Measurements from ENCODE around the gene DHCR24. TPM values are rescaled to one million over a fixed set of nuclear protein-coding genes. Genes with fewer than 3 reads are reported as not detected.

Gene DHCR24
- total RNA-seq, 3 donors from 2014 or later: 101 to 271 (median 197) TPM

DNA sequence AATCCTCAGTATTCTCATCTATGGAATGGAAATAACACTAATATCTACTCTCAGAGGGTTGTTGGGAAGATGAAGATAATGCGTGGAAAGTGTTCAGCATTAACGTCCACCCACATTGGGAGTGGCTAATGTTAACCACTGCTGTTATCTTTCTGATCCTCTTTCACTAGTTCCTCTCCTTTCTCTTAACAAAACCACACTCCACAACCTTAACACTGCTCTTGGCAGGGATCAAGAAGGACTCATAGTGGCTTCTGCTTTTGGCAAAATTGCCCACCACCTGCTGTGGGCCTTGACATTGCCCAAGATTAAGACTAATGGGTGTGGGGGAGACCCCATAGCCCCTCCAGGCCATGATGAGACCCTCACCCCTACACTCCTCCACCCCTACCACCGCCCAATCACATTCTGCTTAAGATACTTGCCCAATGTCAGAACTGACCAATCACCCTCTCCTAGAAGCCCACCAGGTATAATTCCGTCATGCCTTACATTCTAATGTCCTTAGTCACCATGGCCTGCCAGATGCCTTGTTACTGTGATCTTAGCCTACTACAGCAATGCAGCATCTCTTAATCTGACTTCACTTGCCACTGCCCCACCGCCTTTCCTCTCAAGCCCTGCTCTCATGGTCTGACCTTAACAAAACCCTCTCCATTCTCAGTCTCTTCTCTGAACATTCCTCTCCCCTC is 27.1 kb downstream of the DHCR24 start:
- intact Hi-C loops (cut with DNase I, micrococcal nuclease): no loop called here
- H3K36me3 ChIP-seq (ENCODE audit: low read depth): no peaks in the 10 kb centered on the region
- DNase-seq: no peak
- ATAC-seq: no peak
- H3K4me1 ChIP-seq (ENCODE audit: low read depth): no peaks in the 10 kb centered on the region
- H3K9me3 ChIP-seq: no peaks in the 10 kb centered on the region
- TF ChIP-seq, protein P1, sequence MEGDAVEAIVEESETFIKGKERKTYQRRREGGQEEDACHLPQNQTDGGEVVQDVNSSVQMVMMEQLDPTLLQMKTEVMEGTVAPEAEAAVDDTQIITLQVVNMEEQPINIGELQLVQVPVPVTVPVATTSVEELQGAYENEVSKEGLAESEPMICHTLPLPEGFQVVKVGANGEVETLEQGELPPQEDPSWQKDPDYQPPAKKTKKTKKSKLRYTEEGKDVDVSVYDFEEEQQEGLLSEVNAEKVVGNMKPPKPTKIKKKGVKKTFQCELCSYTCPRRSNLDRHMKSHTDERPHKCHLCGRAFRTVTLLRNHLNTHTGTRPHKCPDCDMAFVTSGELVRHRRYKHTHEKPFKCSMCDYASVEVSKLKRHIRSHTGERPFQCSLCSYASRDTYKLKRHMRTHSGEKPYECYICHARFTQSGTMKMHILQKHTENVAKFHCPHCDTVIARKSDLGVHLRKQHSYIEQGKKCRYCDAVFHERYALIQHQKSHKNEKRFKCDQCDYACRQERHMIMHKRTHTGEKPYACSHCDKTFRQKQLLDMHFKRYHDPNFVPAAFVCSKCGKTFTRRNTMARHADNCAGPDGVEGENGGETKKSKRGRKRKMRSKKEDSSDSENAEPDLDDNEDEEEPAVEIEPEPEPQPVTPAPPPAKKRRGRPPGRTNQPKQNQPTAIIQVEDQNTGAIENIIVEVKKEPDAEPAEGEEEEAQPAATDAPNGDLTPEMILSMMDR (IDR thresholded peaks at IDR 0.05): no peak
- H3K4me3 ChIP-seq: no peak overlapping the region

DNA sequence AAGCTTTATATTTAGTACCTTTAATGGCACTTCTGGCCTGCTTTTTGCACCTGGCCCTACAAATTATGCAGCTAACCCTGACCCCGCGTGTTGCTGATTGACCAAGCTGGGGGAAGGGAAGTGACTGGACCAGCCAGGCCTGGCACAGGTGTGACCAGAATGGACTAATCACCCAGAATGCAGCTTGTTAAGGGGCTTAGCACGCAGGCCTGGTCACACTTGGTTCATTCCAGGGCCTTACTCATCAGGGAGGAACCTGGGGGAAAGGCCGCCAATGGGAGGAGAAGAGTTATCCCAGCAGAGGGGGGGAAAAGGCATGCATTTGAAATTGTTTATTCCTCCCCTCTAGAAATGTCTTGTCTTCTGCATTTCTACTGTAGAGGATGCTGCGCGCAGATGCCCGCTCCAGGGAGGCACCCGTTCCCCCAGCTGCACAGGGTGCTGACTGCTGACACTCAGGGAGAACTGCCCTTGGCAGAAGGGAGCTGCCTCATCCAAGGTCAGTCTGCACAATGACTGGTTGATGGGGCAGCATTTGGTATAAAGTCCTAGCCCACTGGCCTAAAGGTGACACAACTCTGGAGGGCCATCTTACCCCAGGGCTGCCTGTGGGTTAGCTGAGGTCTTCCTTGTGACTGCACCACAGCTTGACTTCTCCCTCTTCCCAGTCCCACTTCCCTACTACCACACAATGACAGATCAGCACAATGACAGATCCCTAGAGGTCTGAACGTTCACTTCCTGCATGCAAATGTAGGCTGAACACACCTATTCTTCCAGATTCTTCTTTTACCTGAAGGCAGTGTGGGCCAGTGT is 29.0 kb downstream of the DHCR24 start:
- peak; percentile 29 for ATAC-seq
- no peak for DNase-seq
- H3K4me3 ChIP-seq: no peak overlapping the region
- H3K9me3 ChIP-seq: no peaks in the 10 kb centered on the region
- TF ChIP-seq, protein P1 (IDR thresholded peaks at IDR 0.05): no peak
- H3K36me3 ChIP-seq (ENCODE audit: low read depth): no peaks in the 10 kb centered on the region
- H3K4me1 ChIP-seq (ENCODE audit: low read depth): no peaks in the 10 kb centered on the region
- intact Hi-C loops (cut with DNase I, micrococcal nuclease): no loop called here

DNA sequence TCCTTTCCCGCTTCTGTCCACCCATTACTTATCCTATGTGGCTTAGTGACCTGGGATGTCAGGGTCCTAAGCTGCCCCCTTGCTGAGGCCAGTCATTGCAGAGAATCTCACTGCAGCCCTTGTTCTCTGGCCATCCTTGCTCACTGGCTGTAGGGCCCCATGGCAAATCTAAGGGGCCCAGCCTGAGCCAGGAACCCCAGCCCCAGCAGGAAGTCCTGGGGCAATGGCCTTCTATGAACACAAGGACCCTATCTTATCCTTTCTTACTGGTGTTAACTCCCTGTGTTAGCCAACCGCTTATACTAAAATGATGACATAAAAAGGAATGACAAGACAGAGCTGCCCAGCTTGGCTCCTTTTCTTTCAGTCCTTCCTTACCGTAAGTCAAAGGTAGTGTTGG is 29.9 kb downstream of the DHCR24 start:
- TF ChIP-seq, protein P1 (IDR thresholded peaks at IDR 0.05): no peak
- ATAC-seq (no peak), DNase-seq (no peak)
- intact Hi-C loops (cut with DNase I, micrococcal nuclease): no loop called here
- Histone ChIP-seq H3K4me1 (ENCODE audit: low read depth) (no peaks in the 10 kb centered on the region), H3K4me3 (no peak overlapping the region), H3K9me3 (no peaks in the 10 kb centered on the region), H3K36me3 (ENCODE audit: low read depth) (no peaks in the 10 kb centered on the region)

DNA sequence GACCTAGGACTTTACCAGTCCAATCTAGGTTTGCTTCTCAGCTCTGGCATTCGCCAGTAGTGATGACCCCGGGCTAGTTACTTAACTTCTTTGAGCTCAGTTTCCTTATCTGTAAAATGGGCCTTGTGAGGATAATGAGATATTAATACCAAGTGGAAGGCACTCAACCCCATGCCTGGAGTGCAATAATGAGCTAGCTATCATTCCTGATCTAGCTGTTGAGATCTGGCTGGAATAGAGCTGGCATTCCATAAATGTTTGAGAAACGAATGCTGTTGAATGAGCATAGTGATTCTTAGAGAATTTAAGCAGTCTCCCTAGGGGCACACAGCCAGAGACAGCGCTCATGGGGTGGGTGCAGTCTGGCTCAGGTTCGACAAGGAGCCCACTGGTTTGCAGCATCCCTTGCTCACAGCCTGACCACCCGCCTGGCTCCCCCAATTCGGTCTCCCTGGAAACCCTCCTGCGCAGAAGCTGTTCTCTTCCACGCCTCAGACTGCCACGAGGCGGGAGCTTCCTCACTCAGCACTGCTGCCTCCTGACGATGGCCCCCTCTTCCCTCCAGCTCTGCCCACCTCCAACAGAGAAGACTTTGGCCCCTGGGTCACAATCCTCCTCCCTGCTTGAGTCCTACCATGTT is 32.5 kb downstream of the DHCR24 start:
- DNase-seq (no peak), ATAC-seq (no peak)
- intact Hi-C loops (cut with DNase I, micrococcal nuclease): no loop called here
- no peak overlapping the region for H3K4me3 ChIP-seq
- H3K36me3 ChIP-seq (ENCODE audit: low read depth): no peaks in the 10 kb centered on the region
- H3K9me3 ChIP-seq: no peaks in the 10 kb centered on the region
- no peaks in the 10 kb centered on the region for H3K4me1 ChIP-seq (ENCODE audit: low read depth)
- TF ChIP-seq, protein P1 (IDR thresholded peaks at IDR 0.05): no peak

DNA sequence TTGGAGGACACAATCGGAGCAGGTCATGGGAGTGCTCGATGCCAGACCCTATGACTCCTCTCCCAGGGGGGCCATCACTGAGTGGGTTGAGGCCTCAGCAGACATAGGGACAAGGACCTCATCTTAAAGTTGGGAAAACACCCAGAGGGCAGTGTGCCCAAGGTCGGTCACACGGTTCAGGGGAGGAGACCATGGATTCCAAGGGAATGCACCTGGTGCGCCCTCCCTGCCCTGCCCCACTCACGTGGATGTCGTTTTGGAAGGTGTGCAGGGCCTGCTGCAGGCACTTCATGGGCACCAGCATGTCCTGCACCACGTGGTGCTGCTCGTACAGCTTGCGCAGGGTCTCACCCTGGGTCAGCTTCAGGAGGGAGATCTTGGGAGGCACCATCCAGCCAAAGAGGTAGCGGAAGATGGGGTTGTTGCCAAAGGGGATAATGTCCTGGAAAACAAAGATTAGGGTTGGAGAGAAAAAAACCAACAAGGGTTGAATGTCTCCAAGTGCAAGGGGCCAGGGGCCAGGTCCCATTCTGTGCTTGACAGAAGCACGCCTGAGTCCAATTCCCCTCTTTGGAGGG is 33.1 kb downstream of the DHCR24 start:
- intact Hi-C loops (cut with DNase I, micrococcal nuclease): no loop called here
- DNase-seq: no peak
- TF ChIP-seq, protein P1 (IDR thresholded peaks at IDR 0.05): no peak
- no peak for ATAC-seq
- H3K36me3 ChIP-seq (ENCODE audit: low read depth): no peaks in the 10 kb centered on the region
- no peak overlapping the region for H3K4me3 ChIP-seq
- H3K9me3 ChIP-seq: no peaks in the 10 kb centered on the region
- no peaks in the 10 kb centered on the region for H3K4me1 ChIP-seq (ENCODE audit: low read depth)
